HL-60 (cell line): ENCODE results near the gene SLC41A3.

Experiments used
- DNase-seq, 2 experiments: peaks; one replicate each; pipeline ENCODE4 v3.0.0-alpha.2; 2010 to 2020; ENCODE audit warnings: low read depth in 1 of 2, low spot score in 1 of 2
- H3K27ac ChIP-seq: fragments of 250-450 bp; sonication (Bioruptor Pico); replicated peaks from 2 replicates; pipeline ENCODE4 v1.5.1; 2020; ENCODE audit warnings: mild to moderate bottlenecking, moderate library complexity
- H3K27me3 ChIP-seq: fragments of 250-450 bp; sonication (Bioruptor Pico); 2 replicates; pipeline ENCODE4 v1.5.1; 2021; ENCODE audit warnings: mild to moderate bottlenecking, moderate library complexity; ENCODE audit not compliant: insufficient read depth, poor library complexity, severe bottlenecking
- H3K4me3 ChIP-seq: replicated peaks from 2 replicates; pipeline ENCODE4 v1.5.1; 2011; ENCODE audit warnings: mild to moderate bottlenecking, control low read depth, low read length; ENCODE audit not compliant: insufficient read depth
- GABPA ChIP-seq: IDR thresholded peaks from 2 replicates; pipeline ENCODE4 v1.6.1; 2012; ENCODE audit warnings: low read depth
- POLR2AphosphoS5 ChIP-seq: IDR thresholded peaks from 2 replicates; pipeline ENCODE4 v1.6.1; 2012; ENCODE audit warnings: low read depth
- SPI1 ChIP-seq: IDR thresholded peaks from 2 replicates; pipeline ENCODE4 v1.6.1; 2012; ENCODE audit warnings: low read depth, mild to moderate bottlenecking, borderline replicate concordance
- TF ChIP-seq, protein P1 (sequence below): IDR thresholded peaks from 2 replicates; pipeline ENCODE4 v1.6.1; 2012; ENCODE audit warnings: low read depth; ENCODE audit not compliant: insufficient replicate concordance
- TF ChIP-seq, protein P2 (sequence below): IDR thresholded peaks from one replicate; pipeline ENCODE4 v1.5.1; 2011; ENCODE audit warnings: low read length, control low read depth, inconsistent platforms; ENCODE audit not compliant: insufficient read depth

SLC41A3 gene

DNA sequence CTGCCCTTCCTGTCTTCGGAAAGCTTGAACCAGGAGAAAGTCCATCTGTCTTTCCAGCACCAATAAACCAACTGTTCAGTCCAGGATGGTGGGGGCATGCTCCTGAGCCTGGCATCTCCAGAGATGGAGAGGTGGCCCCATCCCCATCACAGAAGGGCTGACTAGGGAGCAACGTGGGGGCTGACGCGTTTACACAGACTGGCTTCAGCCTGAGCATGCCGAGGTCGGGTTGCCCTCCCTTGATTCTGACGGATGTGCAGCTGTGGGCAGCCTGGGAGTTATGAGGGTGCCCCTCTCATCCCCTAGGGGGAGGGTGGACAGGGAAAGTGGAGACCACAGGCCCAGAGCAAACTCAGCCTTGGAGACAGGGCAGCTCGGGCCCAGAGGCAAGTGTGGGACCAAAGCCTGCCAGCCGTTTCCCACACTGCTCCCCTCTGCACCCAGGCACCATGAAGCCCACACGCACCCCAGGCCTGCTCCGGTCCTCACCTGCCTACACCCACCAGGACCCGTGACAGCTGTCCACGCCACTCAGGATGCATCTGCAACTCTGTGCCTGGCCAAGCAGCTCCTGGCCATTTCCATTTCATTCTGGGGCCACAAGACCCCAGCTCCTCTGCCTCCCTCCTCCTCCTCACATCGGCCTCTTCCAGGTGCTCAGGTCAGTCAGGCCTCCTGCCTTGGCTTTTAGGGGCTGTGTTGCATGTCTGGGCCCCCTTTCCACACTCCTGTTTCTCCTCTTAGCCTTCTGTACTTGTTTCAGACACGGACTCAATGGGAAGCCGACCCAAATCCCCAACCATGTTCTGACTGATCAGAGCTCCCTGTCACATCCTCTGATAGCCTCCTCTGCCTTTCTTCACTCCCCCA, 48.2 kb upstream of the SLC41A3 start:
- Histone ChIP-seq H3K27ac (no peak overlapping the region), H3K4me3 (no peak overlapping the region), H3K27me3 (no peaks in the 10 kb centered on the region)
- no peak for DNase-seq
- TF ChIP-seq, protein P1, sequence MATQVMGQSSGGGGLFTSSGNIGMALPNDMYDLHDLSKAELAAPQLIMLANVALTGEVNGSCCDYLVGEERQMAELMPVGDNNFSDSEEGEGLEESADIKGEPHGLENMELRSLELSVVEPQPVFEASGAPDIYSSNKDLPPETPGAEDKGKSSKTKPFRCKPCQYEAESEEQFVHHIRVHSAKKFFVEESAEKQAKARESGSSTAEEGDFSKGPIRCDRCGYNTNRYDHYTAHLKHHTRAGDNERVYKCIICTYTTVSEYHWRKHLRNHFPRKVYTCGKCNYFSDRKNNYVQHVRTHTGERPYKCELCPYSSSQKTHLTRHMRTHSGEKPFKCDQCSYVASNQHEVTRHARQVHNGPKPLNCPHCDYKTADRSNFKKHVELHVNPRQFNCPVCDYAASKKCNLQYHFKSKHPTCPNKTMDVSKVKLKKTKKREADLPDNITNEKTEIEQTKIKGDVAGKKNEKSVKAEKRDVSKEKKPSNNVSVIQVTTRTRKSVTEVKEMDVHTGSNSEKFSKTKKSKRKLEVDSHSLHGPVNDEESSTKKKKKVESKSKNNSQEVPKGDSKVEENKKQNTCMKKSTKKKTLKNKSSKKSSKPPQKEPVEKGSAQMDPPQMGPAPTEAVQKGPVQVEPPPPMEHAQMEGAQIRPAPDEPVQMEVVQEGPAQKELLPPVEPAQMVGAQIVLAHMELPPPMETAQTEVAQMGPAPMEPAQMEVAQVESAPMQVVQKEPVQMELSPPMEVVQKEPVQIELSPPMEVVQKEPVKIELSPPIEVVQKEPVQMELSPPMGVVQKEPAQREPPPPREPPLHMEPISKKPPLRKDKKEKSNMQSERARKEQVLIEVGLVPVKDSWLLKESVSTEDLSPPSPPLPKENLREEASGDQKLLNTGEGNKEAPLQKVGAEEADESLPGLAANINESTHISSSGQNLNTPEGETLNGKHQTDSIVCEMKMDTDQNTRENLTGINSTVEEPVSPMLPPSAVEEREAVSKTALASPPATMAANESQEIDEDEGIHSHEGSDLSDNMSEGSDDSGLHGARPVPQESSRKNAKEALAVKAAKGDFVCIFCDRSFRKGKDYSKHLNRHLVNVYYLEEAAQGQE, result no peak
- no peak for TF ChIP-seq POLR2AphosphoS5
- TF ChIP-seq, protein P2, sequence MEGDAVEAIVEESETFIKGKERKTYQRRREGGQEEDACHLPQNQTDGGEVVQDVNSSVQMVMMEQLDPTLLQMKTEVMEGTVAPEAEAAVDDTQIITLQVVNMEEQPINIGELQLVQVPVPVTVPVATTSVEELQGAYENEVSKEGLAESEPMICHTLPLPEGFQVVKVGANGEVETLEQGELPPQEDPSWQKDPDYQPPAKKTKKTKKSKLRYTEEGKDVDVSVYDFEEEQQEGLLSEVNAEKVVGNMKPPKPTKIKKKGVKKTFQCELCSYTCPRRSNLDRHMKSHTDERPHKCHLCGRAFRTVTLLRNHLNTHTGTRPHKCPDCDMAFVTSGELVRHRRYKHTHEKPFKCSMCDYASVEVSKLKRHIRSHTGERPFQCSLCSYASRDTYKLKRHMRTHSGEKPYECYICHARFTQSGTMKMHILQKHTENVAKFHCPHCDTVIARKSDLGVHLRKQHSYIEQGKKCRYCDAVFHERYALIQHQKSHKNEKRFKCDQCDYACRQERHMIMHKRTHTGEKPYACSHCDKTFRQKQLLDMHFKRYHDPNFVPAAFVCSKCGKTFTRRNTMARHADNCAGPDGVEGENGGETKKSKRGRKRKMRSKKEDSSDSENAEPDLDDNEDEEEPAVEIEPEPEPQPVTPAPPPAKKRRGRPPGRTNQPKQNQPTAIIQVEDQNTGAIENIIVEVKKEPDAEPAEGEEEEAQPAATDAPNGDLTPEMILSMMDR, result no peak

DNA sequence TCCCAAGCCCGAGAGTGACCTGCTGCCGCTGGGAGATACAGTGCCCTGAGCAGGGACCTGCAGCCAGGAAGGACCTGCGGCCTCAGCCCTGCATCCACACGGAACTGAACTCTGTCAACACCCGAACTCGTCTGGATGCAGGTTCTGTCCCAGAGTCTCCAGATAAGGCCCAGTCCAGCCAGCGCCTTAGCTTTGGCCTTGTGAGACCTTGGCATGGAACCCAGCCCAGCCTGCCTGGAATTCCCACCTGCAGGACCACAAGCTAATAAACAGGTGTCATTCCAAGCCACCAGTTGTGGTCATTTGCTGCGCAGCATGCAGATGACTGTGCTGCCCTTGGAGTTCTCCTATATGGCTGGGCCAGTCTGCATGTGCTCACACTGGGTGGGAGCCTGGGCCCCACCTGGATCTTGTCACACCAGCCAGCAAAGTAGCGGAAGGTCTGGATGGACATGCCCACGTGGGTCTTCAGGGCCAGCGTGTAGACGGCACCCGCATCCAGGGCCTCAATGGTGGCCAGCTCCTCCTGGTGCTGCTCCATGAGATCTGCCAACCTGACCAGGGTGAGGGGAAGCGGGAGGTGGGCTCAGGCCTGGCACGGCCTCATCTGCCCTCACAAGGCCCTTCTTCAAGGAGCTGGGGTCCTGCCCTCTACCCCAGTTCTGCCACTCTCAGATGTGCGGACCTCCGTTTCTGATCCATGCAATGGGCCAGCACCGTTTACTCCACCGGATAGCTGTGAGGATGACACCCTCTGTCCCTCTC, 47.2 kb upstream of the SLC41A3 start:
- no peak overlapping the region for H3K27ac ChIP-seq
- no peak for DNase-seq
- H3K4me3 ChIP-seq, result no peak overlapping the region
- TF ChIP-seq SPI1, result no peak
- TF ChIP-seq, protein P2, result no peak
- no peak for TF ChIP-seq GABPA
- TF ChIP-seq, protein P1, result no peak
- H3K27me3 ChIP-seq, result no peaks in the 10 kb centered on the region

DNA sequence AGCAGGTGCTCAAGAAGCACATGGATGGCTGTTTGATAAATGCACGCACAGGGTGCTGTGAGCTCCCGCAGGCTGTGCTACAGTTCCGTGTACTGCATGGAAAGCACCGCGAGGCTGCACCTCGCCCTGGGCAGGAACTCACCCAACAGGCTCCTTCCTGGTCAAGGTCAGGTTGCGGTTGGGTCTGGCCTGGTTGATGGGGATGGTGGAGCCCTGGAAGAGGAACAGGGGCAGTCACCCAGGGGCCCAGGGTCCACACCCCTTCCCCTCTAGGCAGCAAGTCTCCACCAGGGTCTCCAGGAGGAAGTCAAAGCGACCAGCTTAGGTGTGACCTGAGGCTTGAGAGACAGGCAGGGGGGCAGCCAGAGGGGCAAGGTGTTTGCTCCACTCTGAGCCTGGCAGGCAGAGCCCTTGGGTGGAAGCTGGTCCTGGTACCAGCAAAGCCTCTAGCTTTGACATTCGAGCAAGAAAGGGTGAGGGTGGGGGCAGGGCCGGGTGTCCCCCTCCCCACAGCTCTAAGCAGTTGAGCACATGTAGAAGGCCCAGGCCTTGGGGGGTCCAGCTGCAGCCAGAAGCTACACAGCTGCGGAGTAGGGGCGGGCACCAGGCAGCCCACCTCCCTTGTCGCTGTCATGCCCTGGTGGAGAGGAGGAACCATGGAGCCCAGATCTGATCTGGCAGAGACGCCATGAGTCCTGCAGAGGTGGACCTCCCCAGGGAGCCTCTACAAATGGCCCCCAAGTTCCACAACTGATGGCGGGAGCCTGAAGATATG, 46.3 kb upstream of the SLC41A3 start:
- DNase-seq, result peak; percentile 39 to 53
- peak overlapping the region; percentile 48; the same call in 1 of the 2 replicates for H3K27ac ChIP-seq
- H3K27me3 ChIP-seq, result no peaks in the 10 kb centered on the region
- no peak overlapping the region for H3K4me3 ChIP-seq
- TF ChIP-seq POLR2AphosphoS5 (no peak), SPI1 (no peak), GABPA (no peak)
- TF ChIP-seq, protein P1, result no peak
- TF ChIP-seq, protein P2, result no peak
